ENCODE measurements around the gene C2orf92. TPM values are rescaled to one million over a fixed set of nuclear protein-coding genes. Genes with fewer than 3 reads are reported as not detected.
"Not testable (repeated sequence)": the region's sequence is repeated elsewhere in the genome, so short reads cannot be mapped to it uniquely, and the experiment has no call there.

C2orf92 gene
- total RNA-seq, 1 experiment from 2014 or later = 3.0 TPM

- H3F3A ChIP-seq (ENCODE audit: low read length, unreplicated experiment) = no peaks in the 10 kb centered on the region
- no peaks in the 10 kb centered on the region for H3K9me2 ChIP-seq (replicated peaks; ENCODE audit: low read length)
- no peak overlapping the region for H3K9ac ChIP-seq (ENCODE audit: low read length)
- H3K4me1 ChIP-seq (ENCODE audit: insufficient read depth, low read length) = no peaks in the 10 kb centered on the region
- no peak overlapping the region for H3K27ac ChIP-seq (ENCODE audit: low read length)
- H4K20me1 ChIP-seq (ENCODE audit: low read length) = no peaks in the 10 kb centered on the region
- no peak overlapping the region for H3K4me3 ChIP-seq (ENCODE audit: low read length)
- DNase-seq (no peak), ATAC-seq (no peak)
- intact Hi-C loops (cut with micrococcal nuclease) = no loop called here
- no TSS peak for BruUV-seq (replicated peaks)
- no peaks in the 10 kb centered on the region for H3K36me3 ChIP-seq (ENCODE audit: low read depth, low read length)
- no peaks in the 10 kb centered on the region for H3K79me2 ChIP-seq (ENCODE audit: low read length)
- no peaks in the 10 kb centered on the region for H3K27me3 ChIP-seq (ENCODE audit: low read length)
- no peak for TF ChIP-seq EZH2 (IDR thresholded peaks at IDR 0.05; ENCODE audit: low read length, unreplicated experiment)
- TF ChIP-seq, protein P1, sequence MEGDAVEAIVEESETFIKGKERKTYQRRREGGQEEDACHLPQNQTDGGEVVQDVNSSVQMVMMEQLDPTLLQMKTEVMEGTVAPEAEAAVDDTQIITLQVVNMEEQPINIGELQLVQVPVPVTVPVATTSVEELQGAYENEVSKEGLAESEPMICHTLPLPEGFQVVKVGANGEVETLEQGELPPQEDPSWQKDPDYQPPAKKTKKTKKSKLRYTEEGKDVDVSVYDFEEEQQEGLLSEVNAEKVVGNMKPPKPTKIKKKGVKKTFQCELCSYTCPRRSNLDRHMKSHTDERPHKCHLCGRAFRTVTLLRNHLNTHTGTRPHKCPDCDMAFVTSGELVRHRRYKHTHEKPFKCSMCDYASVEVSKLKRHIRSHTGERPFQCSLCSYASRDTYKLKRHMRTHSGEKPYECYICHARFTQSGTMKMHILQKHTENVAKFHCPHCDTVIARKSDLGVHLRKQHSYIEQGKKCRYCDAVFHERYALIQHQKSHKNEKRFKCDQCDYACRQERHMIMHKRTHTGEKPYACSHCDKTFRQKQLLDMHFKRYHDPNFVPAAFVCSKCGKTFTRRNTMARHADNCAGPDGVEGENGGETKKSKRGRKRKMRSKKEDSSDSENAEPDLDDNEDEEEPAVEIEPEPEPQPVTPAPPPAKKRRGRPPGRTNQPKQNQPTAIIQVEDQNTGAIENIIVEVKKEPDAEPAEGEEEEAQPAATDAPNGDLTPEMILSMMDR (conservative IDR thresholded peaks at IDR 0.05; ENCODE audit: low read depth, low read length) = no peak
- no peak for TF ChIP-seq EZH2phosphoT487 (IDR thresholded peaks at IDR 0.05; ENCODE audit: borderline replicate concordance, low read length)
- no peaks in the 10 kb centered on the region for H3K9me3 ChIP-seq (ENCODE audit: low read length)
- ChIA-PET POLR2A (ENCODE audit: unreplicated experiment) (no interaction called here), CTCF (no interaction called here)
- H3K4me2 ChIP-seq (ENCODE audit: low read length) = no peak overlapping the region
- no peak overlapping the region for H2AFZ ChIP-seq (ENCODE audit: low read length)
Observed at GRCh38 chr2:97676620-97677019, 7.1 kb downstream of the C2orf92 start.

DNA sequence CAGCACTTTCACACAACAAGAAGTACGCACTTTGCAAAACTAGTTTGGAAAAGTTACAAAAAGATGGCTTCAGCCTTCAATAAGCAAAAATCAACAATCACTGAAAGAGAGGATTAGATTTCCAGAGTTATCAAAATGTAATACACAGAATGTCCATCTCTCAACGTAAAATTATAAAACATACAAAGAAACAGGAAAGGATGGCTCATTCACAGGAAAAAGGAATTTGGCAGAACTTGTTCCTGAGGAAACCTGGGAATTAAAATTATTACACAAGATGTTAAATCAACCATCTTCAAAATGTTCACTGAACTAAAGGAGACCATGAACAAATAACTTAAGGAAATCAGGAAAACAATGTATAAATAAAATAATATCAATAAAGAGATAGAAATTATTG is 8.0 kb downstream of the C2orf92 start:
- ChIA-PET CTCF (no interaction called here), POLR2A (ENCODE audit: unreplicated experiment) (no interaction called here)
- DNase-seq (no peak), ATAC-seq (no peak)
- no peaks in the 10 kb centered on the region for H3F3A ChIP-seq (ENCODE audit: low read length, unreplicated experiment)
- BruUV-seq (replicated peaks) = no TSS peak
- H3K9me2 ChIP-seq (replicated peaks; ENCODE audit: low read length) = no peaks in the 10 kb centered on the region
- intact Hi-C loops (cut with micrococcal nuclease) = no loop called here
- H3K36me3 ChIP-seq (ENCODE audit: low read depth, low read length) = no peaks in the 10 kb centered on the region
- H4K20me1 ChIP-seq (ENCODE audit: low read length) = no peaks in the 10 kb centered on the region
- H2AFZ ChIP-seq (ENCODE audit: low read length) = no peak overlapping the region
- TF ChIP-seq EZH2phosphoT487 (IDR thresholded peaks at IDR 0.05; ENCODE audit: borderline replicate concordance, low read length) (no peak), EZH2 (IDR thresholded peaks at IDR 0.05; ENCODE audit: low read length, unreplicated experiment) (no peak)
- TF ChIP-seq, protein P1 (conservative IDR thresholded peaks at IDR 0.05; ENCODE audit: low read depth, low read length) = no peak
- H3K4me3 ChIP-seq (ENCODE audit: low read length) = no peak overlapping the region
- no peak overlapping the region for H3K9ac ChIP-seq (ENCODE audit: low read length)
- H3K27ac ChIP-seq (ENCODE audit: low read length) = no peak overlapping the region
- H3K4me1 ChIP-seq (ENCODE audit: insufficient read depth, low read length) = no peaks in the 10 kb centered on the region
- H3K4me2 ChIP-seq (ENCODE audit: low read length) = no peak overlapping the region
- no peaks in the 10 kb centered on the region for H3K79me2 ChIP-seq (ENCODE audit: low read length)
- no peaks in the 10 kb centered on the region for H3K9me3 ChIP-seq (ENCODE audit: low read length)
- no peaks in the 10 kb centered on the region for H3K27me3 ChIP-seq (ENCODE audit: low read length)

DNA sequence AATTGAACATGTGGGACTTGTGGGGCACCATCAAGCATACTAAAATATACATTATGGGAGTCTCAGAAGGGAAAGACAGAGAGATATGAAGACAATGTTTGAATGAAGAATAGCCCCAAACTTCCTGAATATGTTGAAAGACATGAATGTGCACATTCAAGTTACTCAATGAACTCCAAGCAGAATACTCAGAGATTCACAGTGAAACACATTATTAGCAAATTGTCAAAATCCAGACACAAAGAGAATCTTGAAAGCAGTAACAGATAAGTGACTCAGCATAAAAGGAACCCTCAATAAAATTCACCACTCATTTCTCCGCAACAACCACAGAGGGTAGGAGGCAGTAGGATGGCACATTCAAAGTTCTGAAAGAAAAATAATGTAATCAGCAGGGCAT is 8.8 kb downstream of the C2orf92 start:
- no peak for ATAC-seq

GRCh38 chr2:97687235-97687634 is 17.7 kb downstream of the C2orf92 start:
- H4K20me1 ChIP-seq (ENCODE audit: low read length); POLR2A ChIA-PET (ENCODE audit: unreplicated experiment); ATAC-seq; H3K27me3 ChIP-seq (ENCODE audit: low read length); H3K79me2 ChIP-seq (ENCODE audit: low read length); intact Hi-C loops (cut with micrococcal nuclease); H3K9ac ChIP-seq (ENCODE audit: low read length); DNase-seq; CTCF ChIA-PET; H3K36me3 ChIP-seq (ENCODE audit: low read depth, low read length); H3K9me3 ChIP-seq (ENCODE audit: low read length); H3K9me2 ChIP-seq (replicated peaks; ENCODE audit: low read length); H3K27ac ChIP-seq (ENCODE audit: low read length); H3K4me3 ChIP-seq (ENCODE audit: low read length); H3F3A ChIP-seq (ENCODE audit: low read length, unreplicated experiment); H3K4me2 ChIP-seq (ENCODE audit: low read length); H2AFZ ChIP-seq (ENCODE audit: low read length); BruUV-seq (replicated peaks): not testable (repeated sequence)
- H3K4me1 ChIP-seq (ENCODE audit: insufficient read depth, low read length) = peaks cover 12% of the 10 kb centered on the region

More for the DNA sequence above, 8.8 kb downstream of the C2orf92 start:
- Histone ChIP-seq H3K9ac (ENCODE audit: low read length) (no peak overlapping the region), H3K4me1 (ENCODE audit: insufficient read depth, low read length) (no peaks in the 10 kb centered on the region), H3K27ac (ENCODE audit: low read length) (no peak overlapping the region), H3K9me2 (replicated peaks; ENCODE audit: low read length) (no peaks in the 10 kb centered on the region), H3K4me2 (ENCODE audit: low read length) (no peak overlapping the region), H3K9me3 (ENCODE audit: low read length) (no peaks in the 10 kb centered on the region), H4K20me1 (ENCODE audit: low read length) (no peaks in the 10 kb centered on the region), H3K79me2 (ENCODE audit: low read length) (no peaks in the 10 kb centered on the region), H2AFZ (ENCODE audit: low read length) (no peak overlapping the region), H3K27me3 (ENCODE audit: low read length) (no peaks in the 10 kb centered on the region), H3K4me3 (ENCODE audit: low read length) (no peak overlapping the region), H3F3A (ENCODE audit: low read length, unreplicated experiment) (no peaks in the 10 kb centered on the region), H3K36me3 (ENCODE audit: low read depth, low read length) (no peaks in the 10 kb centered on the region)
- DNase-seq = no peak
- TF ChIP-seq EZH2 (IDR thresholded peaks at IDR 0.05; ENCODE audit: low read length, unreplicated experiment) = no peak
- TF ChIP-seq, protein P1 (conservative IDR thresholded peaks at IDR 0.05; ENCODE audit: low read depth, low read length) = no peak
- TF ChIP-seq EZH2phosphoT487 (IDR thresholded peaks at IDR 0.05; ENCODE audit: borderline replicate concordance, low read length) = no peak
- BruUV-seq (replicated peaks) = no TSS peak
- intact Hi-C loops (cut with micrococcal nuclease) = no loop called here
- ChIA-PET POLR2A (ENCODE audit: unreplicated experiment) (no interaction called here), CTCF (no interaction called here)
